IMR-90 (cell line): ENCODE measurements around the gene BTBD3. TPM values are rescaled to one million over a fixed set of nuclear protein-coding genes. Genes with fewer than 3 reads are reported as not detected.

Source experiments
- ATAC-seq: fragments of 200-7000 bp; cut with Tn5 transposase; 2 replicates; pipeline ENCODE4 v1.9.1; 2020; ENCODE audit warnings: low read depth, mild to moderate bottlenecking, moderate library complexity
- BruUV-seq: library from RNA; stranded (reverse); fragments of 400-500 nt; replicated peaks from 2 replicates; lab custom pipeline; 2021; lab: Mats Ljungman, UMichigan
- CTCF ChIA-PET: fragments of 300-600 bp; formaldehyde crosslinking; extraction: SDS; loops from one replicate; lab custom pipeline; 2021; ENCODE audit warnings: antibody characterized with exemption; lab: Yijun Ruan, JAX
- POLR2A ChIA-PET: fragments of 300-600 bp; sonication (Branson Sonifier 250); formaldehyde crosslinking; loops from one replicate; lab custom pipeline; 2022; ENCODE audit warnings: antibody characterized with exemption; ENCODE audit not compliant: unreplicated experiment; lab: Charles Lee
- DNase-seq: peaks from one replicate; pipeline ENCODE4 v3.0.0; 2013
- H2AFZ ChIP-seq: replicated peaks from 2 replicates; pipeline ENCODE3; 2013; ENCODE audit warnings: low read length, mild to moderate bottlenecking; ENCODE audit not compliant: poor library complexity
- H2AK5ac ChIP-seq: 2 replicates; pipeline ENCODE4 v1.6.1; 2013; ENCODE audit warnings: low read depth, low read length, inconsistent platforms
- H2AK9ac ChIP-seq: replicated peaks from 2 replicates; pipeline ENCODE3; 2013; ENCODE audit warnings: mild to moderate bottlenecking, low read depth, low read length, moderate library complexity; ENCODE audit not compliant: poor library complexity
- H2BK120ac ChIP-seq: 2 replicates; pipeline ENCODE4 v1.6.1; 2013; ENCODE audit warnings: low read depth, low read length, inconsistent platforms
- H2BK15ac ChIP-seq: 3 replicates; pipeline ENCODE4 v1.6.1; 2013; ENCODE audit warnings: low read depth, low read length, inconsistent platforms
- H2BK20ac ChIP-seq: 2 replicates; pipeline ENCODE4 v1.6.1; 2013; ENCODE audit warnings: low read depth, mild to moderate bottlenecking, inconsistent platforms, low read length, moderate library complexity
- H2BK5ac ChIP-seq: 2 replicates; pipeline ENCODE4 v1.6.1; 2013; ENCODE audit warnings: mild to moderate bottlenecking, low read depth, low read length, inconsistent platforms; ENCODE audit not compliant: poor library complexity, severe bottlenecking
- H3K14ac ChIP-seq: replicated peaks from 2 replicates; pipeline ENCODE4 v1.6.1; 2013; ENCODE audit warnings: low read depth, low read length, inconsistent platforms
- H3K18ac ChIP-seq: 2 replicates; pipeline ENCODE4 v1.6.1; 2013; ENCODE audit warnings: low read depth, low read length, control low read depth
- H3K23ac ChIP-seq: 2 replicates; pipeline ENCODE4 v1.6.1; 2013; ENCODE audit warnings: low read depth, low read length, inconsistent platforms
- H3K27ac ChIP-seq: 2 replicates; pipeline ENCODE4 v1.5.1; 2013; ENCODE audit warnings: mild to moderate bottlenecking, control low read depth, low read length; ENCODE audit not compliant: insufficient read depth
- H3K27me3 ChIP-seq: 2 replicates; pipeline ENCODE4 v1.6.1; 2013; ENCODE audit warnings: low read length; ENCODE audit not compliant: control insufficient read depth, insufficient read depth
- H3K36me3 ChIP-seq: 2 replicates; pipeline ENCODE4 v1.6.1; 2013; ENCODE audit warnings: low read length, mixed read lengths; ENCODE audit not compliant: control insufficient read depth, insufficient read depth
- H3K4ac ChIP-seq: 2 replicates; pipeline ENCODE4 v1.6.1; 2013; ENCODE audit warnings: low read depth, low read length, inconsistent platforms
- H3K4me1 ChIP-seq: 2 replicates; pipeline ENCODE4 v1.6.1; 2013; ENCODE audit warnings: low read length, mixed read lengths; ENCODE audit not compliant: control insufficient read depth, insufficient read depth
- H3K4me2 ChIP-seq: 2 replicates; pipeline ENCODE4 v1.6.1; 2013; ENCODE audit warnings: low read depth, mild to moderate bottlenecking, control low read depth, low read length, moderate library complexity
- H3K4me3 ChIP-seq: 2 replicates; pipeline ENCODE4 v1.5.1; 2013; ENCODE audit warnings: low read depth, mild to moderate bottlenecking, control low read depth, low read length, moderate library complexity; ENCODE audit not compliant: insufficient read depth
- H3K56ac ChIP-seq: 2 replicates; pipeline ENCODE4 v1.6.1; 2013; ENCODE audit warnings: low read length, inconsistent platforms; ENCODE audit not compliant: insufficient read depth; ENCODE audit errors: extremely low read depth
- H3K79me1 ChIP-seq, 2 experiments: 2 replicates each; pipeline ENCODE4 v1.6.1; 2013; ENCODE audit warnings: low read length in 2 of 2, inconsistent platforms in 1 of 2, low read depth in 1 of 2
- H3K9ac ChIP-seq: 2 replicates; pipeline ENCODE4 v1.6.1; 2013; ENCODE audit warnings: low read depth, low read length, control low read depth
- H3K9me1 ChIP-seq: 2 replicates; pipeline ENCODE4 v1.6.1; 2013; ENCODE audit warnings: low read length, inconsistent platforms; ENCODE audit not compliant: insufficient read depth
- H3K9me3 ChIP-seq: 2 replicates; pipeline ENCODE4 v1.6.1; 2013; ENCODE audit warnings: low read length; ENCODE audit not compliant: control insufficient read depth, insufficient read depth
- H4K20me1 ChIP-seq: 2 replicates; pipeline ENCODE4 v1.6.1; 2013; ENCODE audit warnings: low read length, inconsistent platforms; ENCODE audit not compliant: insufficient read depth
- H4K5ac ChIP-seq: 2 replicates; pipeline ENCODE4 v1.6.1; 2013; ENCODE audit warnings: mild to moderate bottlenecking, low read depth, low read length, control low read depth
- H4K8ac ChIP-seq, 2 experiments: 2 replicates each; pipeline ENCODE4 v1.6.1; 2013; ENCODE audit warnings: low read depth in 2 of 2, low read length in 2 of 2, control low read depth in 1 of 2, inconsistent platforms in 1 of 2
- H4K91ac ChIP-seq: 2 replicates; pipeline ENCODE4 v1.6.1; 2013; ENCODE audit warnings: low read depth, low read length, inconsistent platforms; ENCODE audit not compliant: insufficient read depth
- CTCF ChIP-seq: conservative IDR thresholded peaks from 2 replicates; pipeline ENCODE4 v1.5.1; 2012; ENCODE audit warnings: mild to moderate bottlenecking, low read depth, low read length, improper control_type of control experiment
- MAFK ChIP-seq: IDR thresholded peaks from 2 replicates; pipeline ENCODE4 v1.6.1; 2012; ENCODE audit warnings: low read depth, low read length, improper control_type of control experiment
- MAZ ChIP-seq: IDR thresholded peaks from 2 replicates; pipeline ENCODE4 v1.6.1; 2012; ENCODE audit warnings: low read depth, mild to moderate bottlenecking, low read length, improper control_type of control experiment, moderate library complexity, borderline replicate concordance
- MXI1 ChIP-seq: IDR thresholded peaks from 2 replicates; pipeline ENCODE4 v1.6.1; 2012; ENCODE audit warnings: low read depth, mild to moderate bottlenecking, low read length, moderate library complexity, borderline replicate concordance
- NFE2L2 ChIP-seq: fragments of 150-350 bp; IDR thresholded peaks from 2 replicates; pipeline ENCODE4 v1.6.1; 2016; ENCODE audit warnings: low read depth, mild to moderate bottlenecking, low read length
- dilution Hi-C: fragments of 300-500 bp; cut with HindIII; formaldehyde crosslinking; loops from one replicate; pipeline ENCODE4 v1.14.3; 2018; ENCODE audit warnings: low sequenced_read_pairs; ENCODE audit not compliant: unreplicated experiment
- in situ Hi-C: fragments of 300-500 bp; cut with MboI; formaldehyde crosslinking; loops from 3 replicates; pipeline ENCODE4 v1.14.3; 2019; ENCODE audit warnings: low sequenced_read_pairs, inconsistent platforms, mixed read lengths
- intact Hi-C: fragments of 100-400 bp; cut with micrococcal nuclease; formaldehyde crosslinking; loops from 2 replicates; pipeline ENCODE4 v1.10.0; 2022
- polyA plus RNA-seq, 3 experiments: library from polyadenylated mRNA; depleted of rRNA; stranded (reverse); fragments of >200 nt; gene quantifications; 2 replicates each; pipeline ENCODE4 v1.2.3, GENCODE V29; 2012; ENCODE audit warnings: low replicate concordance in 1 of 3
- total RNA-seq: library from RNA; depleted of rRNA; stranded (reverse); fragments of >200 nt; gene quantifications from 2 replicates; pipeline ENCODE4 v1.2.3, GENCODE V29; 2012

The BTBD3 gene
- total and polyA plus RNA-seq, 2 of the 4 experiments (the other 2 are of a cell fraction) = 22.7 to 44.6 TPM

- Histone ChIP-seq H4K20me1 (no peaks in the 10 kb centered on the region), H3K79me1 (no peaks in the 10 kb centered on the region)
- CTCF ChIA-PET = no interaction called here
Measured at GRCh38 chr20:11869641-11870040, 48.1 kb upstream of the BTBD3 start.

More at GRCh38 chr20:11869641-11870040, 48.1 kb upstream of the BTBD3 start:
- H3K9me1 ChIP-seq = no peaks in the 10 kb centered on the region
- no peak overlapping the region for H4K91ac ChIP-seq
- no peaks in the 10 kb centered on the region for H3K36me3 ChIP-seq
- in situ Hi-C loops = no loop called here
- dilution Hi-C loops = no loop called here
- H3K14ac ChIP-seq = no peak overlapping the region
- no peak overlapping the region for H3K4me3 ChIP-seq
- no peak overlapping the region for H4K8ac ChIP-seq
- H3K4me1 ChIP-seq = no peaks in the 10 kb centered on the region
- H2AK9ac ChIP-seq = no peak overlapping the region
- no peak overlapping the region for H2AFZ ChIP-seq
- H3K9me3 ChIP-seq = no peaks in the 10 kb centered on the region
- no peak overlapping the region for H2BK20ac ChIP-seq
- no peak for DNase-seq
- no peak overlapping the region for H2BK5ac ChIP-seq
- intact Hi-C loops = no loop called here
- H3K9ac ChIP-seq = no peak overlapping the region
- no TSS peak for BruUV-seq
- TF ChIP-seq MAZ = no peak
- TF ChIP-seq CTCF = no peak
- no peak for TF ChIP-seq MAFK
- TF ChIP-seq MXI1 = no peak
- TF ChIP-seq NFE2L2 = no peak
- no peak for ATAC-seq
- H3K18ac ChIP-seq = no peak overlapping the region
- POLR2A ChIA-PET = no interaction called here
- H3K27ac ChIP-seq = no peak overlapping the region
- H2BK15ac ChIP-seq = no peak overlapping the region
- H2AK5ac ChIP-seq = no peak overlapping the region
- H4K5ac ChIP-seq = no peak overlapping the region
- H3K4ac ChIP-seq = no peak overlapping the region
- H2BK120ac ChIP-seq = no peak overlapping the region
- H3K4me2 ChIP-seq = no peak overlapping the region
- no peak overlapping the region for H3K56ac ChIP-seq
- H3K27me3 ChIP-seq = peaks cover 2% of the 10 kb centered on the region
- H3K23ac ChIP-seq = no peak overlapping the region
